Activated CD4-positive, alpha-beta T cell treated with anti-CD3 and anti-CD28 coated beads, Interleukin-2, amount 50 U/mL, for 16 hours (primary cell): ENCODE data around the gene ADK.
"Not testable (repeated sequence)": the region's sequence is repeated elsewhere in the genome, so short reads cannot be mapped to it uniquely, and the experiment has no call there.

Experiments
- DNase-seq: peaks from one replicate; pipeline ENCODE4 v3.0.0-alpha.2; 2020

The ADK gene

GRCh38 chr10:74306227-74306982, 155.4 kb downstream of the ADK start:
- DNase-seq = no peak

DNA sequence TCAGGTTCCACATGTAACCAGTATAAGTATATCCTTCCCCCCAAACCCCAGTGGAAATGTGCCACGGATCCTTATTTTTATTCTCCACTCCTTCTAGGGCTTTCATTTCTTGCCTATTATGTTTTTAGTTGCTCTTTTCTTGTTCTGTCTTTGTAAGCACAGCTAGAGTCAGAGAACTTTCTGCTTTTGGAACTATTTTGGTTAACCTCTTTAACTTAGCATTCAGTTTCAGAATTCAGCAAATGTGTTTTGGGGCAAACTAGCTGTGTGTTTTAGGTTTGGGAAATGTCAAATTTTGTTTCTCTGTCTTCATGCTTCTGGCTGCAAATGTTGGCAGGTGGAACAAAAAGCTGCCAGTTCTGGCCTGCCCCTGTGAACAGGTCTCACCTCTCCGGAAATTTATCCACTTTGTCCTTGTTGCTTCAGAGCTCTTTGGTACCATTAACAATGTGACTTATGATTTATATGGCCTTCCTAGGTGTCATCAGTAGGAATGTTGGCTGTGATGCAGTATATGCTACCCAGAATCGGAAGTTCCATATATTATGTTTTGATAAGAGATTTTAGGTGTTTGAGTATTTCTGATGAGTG, 156.1 kb downstream of the ADK start:
- no peak for DNase-seq

GRCh38 chr10:74310652-74311257, 159.7 kb downstream of the ADK start:
- no peak for DNase-seq

DNA sequence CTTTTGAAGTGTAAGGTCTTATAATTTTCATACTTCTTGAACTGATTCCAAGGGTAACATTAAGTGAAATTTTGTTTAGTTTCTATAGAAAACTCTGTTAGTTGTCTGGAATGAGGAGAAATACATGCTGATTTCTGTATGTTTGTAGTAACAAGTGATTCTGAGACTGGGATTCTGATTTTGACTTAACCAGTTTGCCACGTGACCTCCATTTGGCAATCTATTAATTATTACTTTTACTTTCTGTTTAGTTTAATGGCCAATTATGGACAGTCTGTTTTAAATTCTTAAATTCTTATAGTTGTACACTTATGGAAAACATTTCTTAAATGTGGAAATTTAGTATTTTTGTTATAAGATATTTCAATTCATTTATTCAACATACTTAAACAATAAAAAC, 163.1 kb downstream of the ADK start:
- no peak for DNase-seq

DNA sequence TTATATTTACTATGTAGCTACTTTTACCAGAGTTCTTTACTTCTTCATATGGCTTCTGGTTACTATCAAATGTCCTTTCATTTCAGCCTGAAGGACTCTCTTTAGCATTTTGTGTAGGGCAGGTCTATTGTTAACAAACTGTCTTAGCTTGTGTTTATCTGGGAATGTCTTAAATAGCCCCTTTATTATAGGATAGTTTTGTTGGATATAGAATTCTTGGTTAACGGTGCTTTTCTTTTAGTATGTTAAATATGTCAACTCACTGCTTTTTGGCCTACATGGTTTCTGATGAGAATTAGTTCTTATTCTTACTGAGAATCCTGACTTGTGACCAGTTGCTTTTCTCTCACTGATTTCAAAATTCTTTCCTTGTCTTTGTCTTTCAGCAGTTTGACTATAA, 169.0 kb downstream of the ADK start:
- DNase-seq = no peak

DNA sequence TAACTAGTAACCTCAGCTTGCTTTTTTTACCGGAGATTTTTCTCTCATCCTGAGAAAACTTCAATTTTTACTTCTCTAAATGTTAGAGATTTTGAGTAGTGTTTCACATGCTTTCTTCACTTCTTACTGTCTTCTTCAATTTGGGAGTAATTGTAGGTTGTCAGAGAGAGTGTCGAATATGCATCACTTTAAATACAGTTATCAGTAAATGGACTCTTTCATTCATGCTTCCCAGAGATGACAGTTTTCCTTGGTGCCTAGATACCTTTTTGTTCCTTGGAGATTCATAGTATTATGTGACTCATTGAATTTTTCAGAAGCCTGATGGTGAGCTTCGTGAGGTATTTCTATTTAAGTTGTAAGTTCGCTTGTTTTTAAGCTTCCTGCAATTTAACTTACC, 169.7 kb downstream of the ADK start:
- no peak for DNase-seq

GRCh38 chr10:74322141-74322540, 171.1 kb downstream of the ADK start:
- no peak for DNase-seq

GRCh38 chr10:74322565-74322964, 171.5 kb downstream of the ADK start:
- no peak for DNase-seq

- DNase-seq = no peak
These were observed 177.4 kb downstream of the ADK start for GRCh38 chr10:74328388-74328787.

DNA sequence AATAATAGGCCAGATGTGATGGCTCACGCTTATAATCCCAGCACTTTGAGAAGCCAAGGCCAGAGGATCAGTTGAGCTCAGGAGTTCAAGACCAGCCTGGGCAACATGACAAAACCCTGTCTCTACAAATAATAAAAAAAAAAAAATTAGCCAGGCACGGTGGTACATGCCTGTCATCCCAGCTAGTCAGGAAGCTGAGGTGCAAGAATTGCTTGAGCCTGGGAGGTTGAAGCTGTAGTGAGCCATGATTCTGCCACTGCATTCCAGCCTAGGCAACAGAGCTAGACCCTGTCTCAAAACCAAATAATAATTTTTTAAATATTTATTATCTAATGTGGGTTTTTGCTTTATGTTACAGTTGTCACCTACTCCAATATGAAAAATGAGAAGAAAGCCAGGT, 178.9 kb downstream of the ADK start:
- DNase-seq = no peak

DNA sequence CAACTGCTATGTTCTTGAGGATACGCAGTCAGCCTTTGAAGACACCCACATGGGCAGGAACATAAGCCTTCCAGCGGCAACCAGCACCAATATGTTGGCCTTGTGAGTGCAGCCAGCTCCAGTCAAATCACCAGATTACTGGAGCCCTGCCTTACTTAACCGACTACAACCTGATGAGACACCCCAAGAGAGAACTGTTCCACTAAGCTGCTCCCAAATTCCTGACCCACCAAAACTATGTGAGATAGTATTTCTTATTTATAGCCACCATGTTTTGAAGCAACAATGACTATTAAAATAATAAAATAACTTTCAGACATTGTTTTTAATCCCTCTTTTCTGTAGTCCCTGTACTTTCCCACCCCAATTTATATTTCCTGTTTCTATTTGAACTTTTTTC, 179.6 kb downstream of the ADK start:
- no peak for DNase-seq

- DNase-seq = no peak
These were observed 181.4 kb downstream of the ADK start for GRCh38 chr10:74332398-74332797.

DNA sequence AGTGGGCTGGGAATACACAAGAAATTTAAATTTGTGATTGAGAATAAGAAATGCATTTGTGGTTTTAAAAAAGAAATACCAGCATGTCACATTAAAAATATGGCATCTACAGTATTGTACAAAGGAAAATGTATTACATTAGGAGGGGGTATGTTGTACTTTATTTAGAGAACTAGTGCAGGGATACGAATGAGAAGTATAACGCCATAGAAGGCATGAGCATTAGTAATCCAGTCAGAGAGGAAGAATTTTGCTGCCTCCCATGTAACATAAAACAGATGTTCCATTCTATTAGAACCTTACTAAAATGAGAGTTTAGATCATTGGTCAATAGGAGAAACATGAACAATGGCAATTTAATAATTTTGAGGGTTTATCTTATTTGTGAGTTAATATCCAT, 182.2 kb downstream of the ADK start:
- DNase-seq = no peak

- DNase-seq = no peak
These were observed 183.2 kb downstream of the ADK start for GRCh38 chr10:74334221-74334620.

DNA sequence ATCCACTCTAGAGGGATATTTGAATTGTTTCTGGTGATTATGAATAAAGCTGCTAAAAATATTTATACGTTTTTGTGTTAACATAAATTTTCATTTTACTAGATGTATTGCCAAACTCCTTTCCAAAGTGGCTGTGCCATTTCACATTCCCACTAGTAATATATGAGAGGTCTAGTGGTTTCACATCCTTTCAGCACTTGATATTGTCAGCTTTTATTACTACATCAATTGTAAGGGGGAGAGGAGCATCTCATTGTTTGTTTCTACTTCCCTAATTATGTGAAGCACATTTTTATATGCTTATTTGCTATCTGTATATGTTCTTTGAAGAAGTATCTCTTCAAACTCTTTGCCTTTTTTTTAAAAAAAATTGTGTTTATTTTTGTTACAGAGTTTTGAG, 184.5 kb downstream of the ADK start:
- DNase-seq = no peak

GRCh38 chr10:74337330-74338016, 186.5 kb downstream of the ADK start:
- DNase-seq = no peak

DNA sequence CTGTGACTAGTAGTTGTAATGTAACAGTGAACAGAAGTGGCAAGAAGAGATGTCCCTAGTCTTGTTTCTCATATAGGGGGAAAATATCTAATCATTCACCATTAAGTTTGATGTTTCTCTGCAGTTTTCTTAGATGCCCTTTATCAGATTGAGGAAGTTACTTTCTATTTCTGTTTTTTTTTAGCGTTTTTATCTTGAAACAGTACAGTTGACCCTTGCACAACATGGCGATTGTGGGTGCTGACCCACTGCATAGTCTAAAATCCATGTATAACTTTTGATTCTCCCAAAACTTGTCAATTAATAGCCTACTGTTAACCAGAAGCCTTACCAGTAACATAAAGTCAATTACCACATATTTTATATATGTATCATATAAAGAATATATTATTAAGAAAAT, 192.0 kb downstream of the ADK start:
- no peak for DNase-seq

DNA sequence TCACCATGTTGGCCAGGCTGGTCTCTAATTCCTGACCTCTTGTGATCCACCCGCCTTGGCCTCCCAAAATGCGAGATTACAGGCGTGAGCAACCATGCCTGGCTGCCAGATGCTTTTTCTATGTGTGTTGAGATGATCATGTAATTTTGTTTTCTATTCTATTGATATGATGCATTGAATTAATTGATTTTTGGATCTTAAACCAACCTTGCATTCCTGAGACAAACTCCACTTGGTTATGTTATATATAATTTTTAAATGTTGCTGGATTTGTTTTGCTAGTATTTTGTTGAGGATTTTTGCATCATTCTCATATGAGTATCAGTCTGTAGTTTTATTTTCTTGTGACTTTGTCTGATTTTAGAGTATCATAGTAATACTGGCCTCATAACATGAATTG, 192.8 kb downstream of the ADK start:
- no peak for DNase-seq

GRCh38 chr10:74344306-74344705, 193.3 kb downstream of the ADK start:
- no peak for DNase-seq

DNA sequence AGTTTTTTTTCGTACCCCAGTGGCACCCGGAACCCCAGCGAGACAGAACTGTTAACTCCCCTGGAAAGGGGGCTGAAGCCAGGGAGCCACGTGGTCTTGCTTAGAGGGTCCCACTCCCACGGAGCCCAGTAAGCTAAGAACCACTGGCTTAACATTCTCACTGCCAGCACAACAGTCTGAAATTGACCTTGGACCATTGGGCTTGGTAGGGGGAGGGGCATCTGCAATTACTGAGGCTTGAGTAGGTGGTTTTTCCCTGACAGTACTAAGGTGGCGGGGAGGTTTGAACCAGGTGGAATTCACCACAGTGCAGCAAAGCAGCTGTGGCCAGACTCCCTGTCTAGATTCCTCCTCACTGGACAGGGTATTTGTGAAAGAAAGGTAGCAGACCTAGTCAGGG, 196.5 kb downstream of the ADK start:
- DNase-seq = no peak

- not testable (repeated sequence) for DNase-seq
These were observed 202.0 kb downstream of the ADK start for GRCh38 chr10:74353021-74353420.

GRCh38 chr10:74361678-74362077, 210.7 kb downstream of the ADK start:
- DNase-seq = no peak

DNA sequence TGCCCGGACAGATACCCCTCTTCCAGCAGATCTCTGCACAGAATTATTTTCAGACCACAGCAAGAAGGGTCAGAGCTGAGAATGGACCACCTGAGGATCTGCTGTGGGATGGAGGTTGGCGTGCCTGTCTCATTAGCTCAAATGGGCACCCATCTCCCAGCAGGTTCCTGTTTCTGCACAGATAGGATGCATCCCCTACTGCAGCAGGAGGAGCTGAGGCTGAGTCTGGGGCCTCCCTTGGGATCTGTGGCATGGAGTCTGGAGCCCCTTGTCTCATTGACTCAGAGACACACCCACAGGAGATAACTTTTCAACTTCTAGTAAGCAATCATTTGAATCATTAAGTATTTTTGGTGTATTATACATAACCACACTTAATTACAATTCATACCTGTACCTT, 212.7 kb downstream of the ADK start:
- DNase-seq = no peak

DNA sequence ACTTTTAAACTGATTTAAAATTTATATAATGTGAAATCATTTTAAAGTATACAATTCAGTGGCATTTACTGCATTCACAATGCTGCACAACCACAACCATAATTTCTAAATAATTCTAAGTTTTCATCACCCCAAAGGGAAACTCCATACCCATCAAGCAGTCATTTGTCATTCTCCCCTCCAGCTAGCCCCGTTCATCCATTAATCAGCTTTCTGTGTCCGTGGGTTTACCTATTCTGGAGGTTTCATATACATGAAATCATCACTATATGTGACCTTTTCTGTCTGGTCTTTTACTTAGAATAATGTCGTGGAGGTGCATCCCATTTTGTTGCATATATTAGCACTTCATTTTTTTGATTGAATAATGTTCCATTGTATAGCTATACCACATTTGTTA, 214.1 kb downstream of the ADK start:
- no peak for DNase-seq
